KMS-11 (cell line): ENCODE data around the gene OR13F1.

Experiments used
- H2AFZ ChIP-seq: fragments of 200-600 bp; sonication (generic); 2 replicates; pipeline ENCODE4 v1.6.1; 2016; ENCODE audit warnings: antibody characterized with exemption, mixed run types, low read depth
- H3K27ac ChIP-seq: fragments of 200-600 bp; sonication (generic); 2 replicates; pipeline ENCODE4 v1.6.1; 2016; ENCODE audit warnings: mild to moderate bottlenecking, mixed run types
- H3K27me3 ChIP-seq: fragments of 200-600 bp; sonication (generic); 2 replicates; pipeline ENCODE4 v1.6.1; 2017; ENCODE audit warnings: mild to moderate bottlenecking, low read depth, mixed run types, moderate library complexity; ENCODE audit not compliant: insufficient read depth
- H3K36me3 ChIP-seq: fragments of 200-600 bp; sonication (generic); 2 replicates; pipeline ENCODE4 v1.6.1; 2017; ENCODE audit warnings: mild to moderate bottlenecking, mixed run types; ENCODE audit not compliant: insufficient read depth
- H3K4me1 ChIP-seq: fragments of 200-600 bp; sonication (generic); 2 replicates; pipeline ENCODE4 v1.6.1; 2016; ENCODE audit warnings: mild to moderate bottlenecking, low read depth, mixed run types; ENCODE audit not compliant: poor library complexity, severe bottlenecking
- H3K4me2 ChIP-seq: fragments of 200-600 bp; sonication (generic); 2 replicates; pipeline ENCODE4 v1.7.0; 2016; ENCODE audit warnings: mild to moderate bottlenecking, mixed run types
- H3K4me3 ChIP-seq: fragments of 200-600 bp; sonication (generic); IDR thresholded peaks from 2 replicates; pipeline ENCODE4 v1.6.1; 2017; ENCODE audit warnings: low read depth, low read length, mixed read lengths; ENCODE audit not compliant: insufficient read depth
- H3K79me2 ChIP-seq: fragments of 200-600 bp; sonication (generic); 2 replicates; pipeline ENCODE4 v1.6.1; 2016; ENCODE audit warnings: low read depth, mixed run types; ENCODE audit not compliant: insufficient read depth
- H3K9ac ChIP-seq: fragments of 200-600 bp; sonication (generic); 2 replicates; pipeline ENCODE4 v1.6.1; 2016; ENCODE audit warnings: mild to moderate bottlenecking, mixed run types
- H4K20me1 ChIP-seq: fragments of 200-600 bp; sonication (generic); 2 replicates; pipeline ENCODE4 v1.6.1; 2016; ENCODE audit warnings: mild to moderate bottlenecking, mixed run types; ENCODE audit not compliant: insufficient read depth
- TF ChIP-seq, protein P1 (sequence below): fragments of 200-600 bp; sonication (generic); conservative IDR thresholded peaks from 2 replicates; pipeline ENCODE4 v1.6.1; 2017; ENCODE audit warnings: low read depth, mild to moderate bottlenecking, antibody characterized with exemption, low read length, moderate library complexity, mixed read lengths

The OR13F1 gene

GRCh38 chr9:104539275-104539674 lies 35.2 kb downstream of the OR13F1 start:
- H3K9ac ChIP-seq, result no peak overlapping the region
- H4K20me1 ChIP-seq, result no peaks in the 10 kb centered on the region
- TF ChIP-seq, protein P1, sequence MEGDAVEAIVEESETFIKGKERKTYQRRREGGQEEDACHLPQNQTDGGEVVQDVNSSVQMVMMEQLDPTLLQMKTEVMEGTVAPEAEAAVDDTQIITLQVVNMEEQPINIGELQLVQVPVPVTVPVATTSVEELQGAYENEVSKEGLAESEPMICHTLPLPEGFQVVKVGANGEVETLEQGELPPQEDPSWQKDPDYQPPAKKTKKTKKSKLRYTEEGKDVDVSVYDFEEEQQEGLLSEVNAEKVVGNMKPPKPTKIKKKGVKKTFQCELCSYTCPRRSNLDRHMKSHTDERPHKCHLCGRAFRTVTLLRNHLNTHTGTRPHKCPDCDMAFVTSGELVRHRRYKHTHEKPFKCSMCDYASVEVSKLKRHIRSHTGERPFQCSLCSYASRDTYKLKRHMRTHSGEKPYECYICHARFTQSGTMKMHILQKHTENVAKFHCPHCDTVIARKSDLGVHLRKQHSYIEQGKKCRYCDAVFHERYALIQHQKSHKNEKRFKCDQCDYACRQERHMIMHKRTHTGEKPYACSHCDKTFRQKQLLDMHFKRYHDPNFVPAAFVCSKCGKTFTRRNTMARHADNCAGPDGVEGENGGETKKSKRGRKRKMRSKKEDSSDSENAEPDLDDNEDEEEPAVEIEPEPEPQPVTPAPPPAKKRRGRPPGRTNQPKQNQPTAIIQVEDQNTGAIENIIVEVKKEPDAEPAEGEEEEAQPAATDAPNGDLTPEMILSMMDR, result no peak
- H3K27me3 ChIP-seq, result no peaks in the 10 kb centered on the region
- H3K36me3 ChIP-seq, result no peaks in the 10 kb centered on the region
- no peak overlapping the region for H3K27ac ChIP-seq
- no peaks in the 10 kb centered on the region for H3K4me1 ChIP-seq
- no peak overlapping the region for H2AFZ ChIP-seq
- H3K79me2 ChIP-seq, result no peaks in the 10 kb centered on the region
- H3K4me3 ChIP-seq, result no peak overlapping the region
- no peak overlapping the region for H3K4me2 ChIP-seq

GRCh38 chr9:104544644-104545043 lies 40.6 kb downstream of the OR13F1 start:
- H3K79me2 ChIP-seq, result no peaks in the 10 kb centered on the region
- H3K27me3 ChIP-seq, result no peaks in the 10 kb centered on the region
- no peak overlapping the region for H3K9ac ChIP-seq
- H3K4me2 ChIP-seq, result no peak overlapping the region
- no peaks in the 10 kb centered on the region for H3K4me1 ChIP-seq
- H4K20me1 ChIP-seq, result no peaks in the 10 kb centered on the region
- TF ChIP-seq, protein P1, result no peak
- no peaks in the 10 kb centered on the region for H3K36me3 ChIP-seq
- H2AFZ ChIP-seq, result no peak overlapping the region
- no peak overlapping the region for H3K27ac ChIP-seq
- H3K4me3 ChIP-seq, result no peak overlapping the region

- Histone ChIP-seq H3K4me3 (no peak overlapping the region), H3K9ac (no peak overlapping the region), H3K4me1 (no peaks in the 10 kb centered on the region), H3K27ac (no peak overlapping the region), H2AFZ (no peak overlapping the region), H3K27me3 (no peaks in the 10 kb centered on the region), H3K4me2 (no peak overlapping the region), H3K79me2 (no peaks in the 10 kb centered on the region), H3K36me3 (no peaks in the 10 kb centered on the region), H4K20me1 (no peaks in the 10 kb centered on the region)
- TF ChIP-seq, protein P1, result no peak
These were observed 49.2 kb downstream of the OR13F1 start for GRCh38 chr9:104553261-104553660.
